ENCODE measurements around the gene KLRC4. TPM values are rescaled to one million over a fixed set of nuclear protein-coding genes. Genes with fewer than 3 reads are reported as not detected.
A peak's percentile ranks its signal among the peaks of the same experiment; 100 is the strongest.

KLRC4 gene
- total and polyA plus RNA-seq, 2 experiments from 2014 or later = not detected

GRCh38 chr12:10361084-10361483 lies 48.5 kb downstream of the KLRC4 start:
- Mint-ChIP-seq H3K27me3 (ENCODE audit: insufficient read depth, low read depth, poor library complexity) (peaks cover 7% of the 10 kb centered on the region), H3K36me3 (ENCODE audit: low read depth) (peaks cover 29% of the 10 kb centered on the region; the same call in 2 of the 3 replicates), H3K4me1 (peaks cover 25% of the 10 kb centered on the region), H3K4me3 (no peak overlapping the region; the same call in 2 of the 3 replicates), H3K27ac (peak overlapping the region; percentile 49), H3K9me3 (peaks cover 20% of the 10 kb centered on the region; the same call in 2 of the 3 replicates)
- no peaks in the 10 kb centered on the region for H3K9me2 ChIP-seq (ENCODE audit: insufficient read depth)
- no peaks in the 10 kb centered on the region for H3F3A ChIP-seq (replicated peaks; ENCODE audit: low read depth)
- H3K4me2 ChIP-seq = no peak overlapping the region
- no peaks in the 10 kb centered on the region for H3K36me3 ChIP-seq (ENCODE audit: insufficient read depth)
- no peak overlapping the region for H3K4me3 ChIP-seq
- H2AFZ ChIP-seq = no peak overlapping the region
- H3K79me2 ChIP-seq (replicated peaks; ENCODE audit: insufficient read depth) = no peaks in the 10 kb centered on the region
- peak overlapping the region; percentile 75 for H3K27ac ChIP-seq (ENCODE audit: low read depth)
- H4K20me1 ChIP-seq (replicated peaks; ENCODE audit: insufficient read depth) = no peaks in the 10 kb centered on the region
- no peaks in the 10 kb centered on the region for H3K27me3 ChIP-seq (ENCODE audit: insufficient read depth)
- ATAC-seq = peak; percentile 21
- peaks cover 45% of the 10 kb centered on the region for H3K4me1 ChIP-seq (ENCODE audit: insufficient read depth)
- peak; percentile 74 for DNase-seq (ENCODE audit: low spot score)
- peak; percentile 47; the same call in 1 of the 2 replicates for TF ChIP-seq CREB1 (CRISPR knock-in tag; IDR thresholded peaks at IDR 0.05; ENCODE audit: low read depth)
- TF ChIP-seq, protein P1, sequence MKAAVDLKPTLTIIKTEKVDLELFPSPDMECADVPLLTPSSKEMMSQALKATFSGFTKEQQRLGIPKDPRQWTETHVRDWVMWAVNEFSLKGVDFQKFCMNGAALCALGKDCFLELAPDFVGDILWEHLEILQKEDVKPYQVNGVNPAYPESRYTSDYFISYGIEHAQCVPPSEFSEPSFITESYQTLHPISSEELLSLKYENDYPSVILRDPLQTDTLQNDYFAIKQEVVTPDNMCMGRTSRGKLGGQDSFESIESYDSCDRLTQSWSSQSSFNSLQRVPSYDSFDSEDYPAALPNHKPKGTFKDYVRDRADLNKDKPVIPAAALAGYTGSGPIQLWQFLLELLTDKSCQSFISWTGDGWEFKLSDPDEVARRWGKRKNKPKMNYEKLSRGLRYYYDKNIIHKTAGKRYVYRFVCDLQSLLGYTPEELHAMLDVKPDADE (IDR thresholded peaks at IDR 0.05) = no peak

- Mint-ChIP-seq H3K4me1 (peaks cover 29% of the 10 kb centered on the region), H3K9me3 (peaks cover 20% of the 10 kb centered on the region; the same call in 2 of the 3 replicates), H3K27ac (peak overlapping the region; percentile 72), H3K4me3 (no peak overlapping the region), H3K27me3 (ENCODE audit: insufficient read depth, low read depth, poor library complexity) (peaks cover 7% of the 10 kb centered on the region), H3K36me3 (ENCODE audit: low read depth) (peaks cover 29% of the 10 kb centered on the region; the same call in 2 of the 3 replicates)
- H3K27me3 ChIP-seq (ENCODE audit: insufficient read depth) = no peaks in the 10 kb centered on the region
- peak overlapping the region; percentile 9; the same call in 1 of the 2 replicates for H2AFZ ChIP-seq
- H3K36me3 ChIP-seq (ENCODE audit: insufficient read depth) = no peaks in the 10 kb centered on the region
- DNase-seq (ENCODE audit: low spot score) (no peak), ATAC-seq (no peak)
- H3K79me2 ChIP-seq (replicated peaks; ENCODE audit: insufficient read depth) = no peaks in the 10 kb centered on the region
- H3K27ac ChIP-seq (ENCODE audit: low read depth) = no peak overlapping the region
- no peak overlapping the region for H3K4me2 ChIP-seq
- H3K4me1 ChIP-seq (ENCODE audit: insufficient read depth) = peaks cover 31% of the 10 kb centered on the region
- H3K9me2 ChIP-seq (ENCODE audit: insufficient read depth) = no peaks in the 10 kb centered on the region
- H4K20me1 ChIP-seq (replicated peaks; ENCODE audit: insufficient read depth) = no peaks in the 10 kb centered on the region
- H3K4me3 ChIP-seq = no peak overlapping the region
- no peaks in the 10 kb centered on the region for H3F3A ChIP-seq (replicated peaks; ENCODE audit: low read depth)
- TF ChIP-seq, protein P2, sequence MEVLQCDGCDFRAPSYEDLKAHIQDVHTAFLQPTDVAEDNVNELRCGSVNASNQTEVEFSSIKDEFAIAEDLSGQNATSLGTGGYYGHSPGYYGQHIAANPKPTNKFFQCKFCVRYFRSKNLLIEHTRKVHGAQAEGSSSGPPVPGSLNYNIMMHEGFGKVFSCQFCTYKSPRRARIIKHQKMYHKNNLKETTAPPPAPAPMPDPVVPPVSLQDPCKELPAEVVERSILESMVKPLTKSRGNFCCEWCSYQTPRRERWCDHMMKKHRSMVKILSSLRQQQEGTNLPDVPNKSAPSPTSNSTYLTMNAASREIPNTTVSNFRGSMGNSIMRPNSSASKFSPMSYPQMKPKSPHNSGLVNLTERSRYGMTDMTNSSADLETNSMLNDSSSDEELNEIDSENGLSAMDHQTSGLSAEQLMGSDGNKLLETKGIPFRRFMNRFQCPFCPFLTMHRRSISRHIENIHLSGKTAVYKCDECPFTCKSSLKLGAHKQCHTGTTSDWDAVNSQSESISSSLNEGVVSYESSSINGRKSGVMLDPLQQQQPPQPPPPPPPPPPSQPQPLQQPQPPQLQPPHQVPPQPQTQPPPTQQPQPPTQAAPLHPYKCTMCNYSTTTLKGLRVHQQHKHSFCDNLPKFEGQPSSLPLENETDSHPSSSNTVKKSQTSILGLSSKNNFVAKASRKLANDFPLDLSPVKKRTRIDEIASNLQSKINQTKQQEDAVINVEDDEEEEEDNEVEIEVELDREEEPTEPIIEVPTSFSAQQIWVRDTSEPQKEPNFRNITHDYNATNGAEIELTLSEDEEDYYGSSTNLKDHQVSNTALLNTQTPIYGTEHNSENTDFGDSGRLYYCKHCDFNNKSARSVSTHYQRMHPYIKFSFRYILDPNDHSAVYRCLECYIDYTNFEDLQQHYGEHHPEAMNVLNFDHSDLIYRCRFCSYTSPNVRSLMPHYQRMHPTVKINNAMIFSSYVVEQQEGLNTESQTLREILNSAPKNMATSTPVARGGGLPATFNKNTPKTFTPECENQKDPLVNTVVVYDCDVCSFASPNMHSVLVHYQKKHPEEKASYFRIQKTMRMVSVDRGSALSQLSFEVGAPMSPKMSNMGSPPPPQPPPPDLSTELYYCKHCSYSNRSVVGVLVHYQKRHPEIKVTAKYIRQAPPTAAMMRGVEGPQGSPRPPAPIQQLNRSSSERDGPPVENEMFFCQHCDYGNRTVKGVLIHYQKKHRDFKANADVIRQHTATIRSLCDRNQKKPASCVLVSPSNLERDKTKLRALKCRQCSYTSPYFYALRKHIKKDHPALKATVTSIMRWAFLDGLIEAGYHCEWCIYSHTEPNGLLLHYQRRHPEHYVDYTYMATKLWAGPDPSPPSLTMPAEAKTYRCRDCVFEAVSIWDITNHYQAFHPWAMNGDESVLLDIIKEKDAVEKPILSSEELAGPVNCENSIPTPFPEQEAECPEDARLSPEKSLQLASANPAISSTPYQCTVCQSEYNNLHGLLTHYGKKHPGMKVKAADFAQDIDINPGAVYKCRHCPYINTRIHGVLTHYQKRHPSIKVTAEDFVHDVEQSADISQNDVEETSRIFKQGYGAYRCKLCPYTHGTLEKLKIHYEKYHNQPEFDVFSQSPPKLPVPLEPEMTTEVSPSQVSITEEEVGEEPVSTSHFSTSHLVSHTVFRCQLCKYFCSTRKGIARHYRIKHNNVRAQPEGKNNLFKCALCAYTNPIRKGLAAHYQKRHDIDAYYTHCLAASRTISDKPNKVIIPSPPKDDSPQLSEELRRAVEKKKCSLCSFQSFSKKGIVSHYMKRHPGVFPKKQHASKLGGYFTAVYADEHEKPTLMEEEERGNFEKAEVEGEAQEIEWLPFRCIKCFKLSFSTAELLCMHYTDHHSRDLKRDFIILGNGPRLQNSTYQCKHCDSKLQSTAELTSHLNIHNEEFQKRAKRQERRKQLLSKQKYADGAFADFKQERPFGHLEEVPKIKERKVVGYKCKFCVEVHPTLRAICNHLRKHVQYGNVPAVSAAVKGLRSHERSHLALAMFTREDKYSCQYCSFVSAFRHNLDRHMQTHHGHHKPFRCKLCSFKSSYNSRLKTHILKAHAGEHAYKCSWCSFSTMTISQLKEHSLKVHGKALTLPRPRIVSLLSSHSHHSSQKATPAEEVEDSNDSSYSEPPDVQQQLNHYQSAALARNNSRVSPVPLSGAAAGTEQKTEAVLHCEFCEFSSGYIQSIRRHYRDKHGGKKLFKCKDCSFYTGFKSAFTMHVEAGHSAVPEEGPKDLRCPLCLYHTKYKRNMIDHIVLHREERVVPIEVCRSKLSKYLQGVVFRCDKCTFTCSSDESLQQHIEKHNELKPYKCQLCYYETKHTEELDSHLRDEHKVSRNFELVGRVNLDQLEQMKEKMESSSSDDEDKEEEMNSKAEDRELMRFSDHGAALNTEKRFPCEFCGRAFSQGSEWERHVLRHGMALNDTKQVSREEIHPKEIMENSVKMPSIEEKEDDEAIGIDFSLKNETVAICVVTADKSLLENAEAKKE (CRISPR knock-in tag; IDR thresholded peaks at IDR 0.05) = no peak
- TF ChIP-seq EZH2phosphoT487 (IDR thresholded peaks at IDR 0.05; ENCODE audit: unreplicated experiment) (no peak), JUNB (IDR thresholded peaks at IDR 0.05; ENCODE audit: unreplicated experiment) (no peak), EZH2 (IDR thresholded peaks at IDR 0.05; ENCODE audit: low read depth, unreplicated experiment) (no peak), ZNF331 (CRISPR knock-in tag; IDR thresholded peaks at IDR 0.05; ENCODE audit: low read depth) (no peak), CREB1 (CRISPR knock-in tag; IDR thresholded peaks at IDR 0.05; ENCODE audit: low read depth) (no peak), STAT1 (IDR thresholded peaks at IDR 0.05; ENCODE audit: unreplicated experiment) (no peak), POLR2AphosphoS5 (IDR thresholded peaks at IDR 0.05; ENCODE audit: low read depth) (no peak)
- TF ChIP-seq, protein P1 (IDR thresholded peaks at IDR 0.05) = no peak
These were observed 50.6 kb downstream of the KLRC4 start for GRCh38 chr12:10358969-10359368.

Measured in GM23338 (cell line).